Stomach (tissue), 4 donors: ENCODE data around the gene PYGM.

ENCODE experiments used
- POLR2A ChIP-seq, 4 donors: fragments of 450-650 bp; IDR thresholded peaks; one replicate each; pipeline ENCODE4 v1.6.1; 2016; ENCODE audit warnings: antibody characterized with exemption in 4 of 4, control low read depth in 2 of 4, mild to moderate bottlenecking in 1 of 4, moderate library complexity in 1 of 4
- TF ChIP-seq, protein P1 (sequence below), 7 experiments: fragments of 450-650 bp in 4 of 7; fragments of 200-600 bp in 3 of 7; sonication (generic) in 3 of 7; IDR thresholded peaks; one replicate each; pipeline ENCODE4 v1.5.1; 2016 to 2019; ENCODE audit warnings: antibody characterized with exemption in 7 of 7, control low read depth in 2 of 7, mild to moderate bottlenecking in 1 of 7

DNA sequence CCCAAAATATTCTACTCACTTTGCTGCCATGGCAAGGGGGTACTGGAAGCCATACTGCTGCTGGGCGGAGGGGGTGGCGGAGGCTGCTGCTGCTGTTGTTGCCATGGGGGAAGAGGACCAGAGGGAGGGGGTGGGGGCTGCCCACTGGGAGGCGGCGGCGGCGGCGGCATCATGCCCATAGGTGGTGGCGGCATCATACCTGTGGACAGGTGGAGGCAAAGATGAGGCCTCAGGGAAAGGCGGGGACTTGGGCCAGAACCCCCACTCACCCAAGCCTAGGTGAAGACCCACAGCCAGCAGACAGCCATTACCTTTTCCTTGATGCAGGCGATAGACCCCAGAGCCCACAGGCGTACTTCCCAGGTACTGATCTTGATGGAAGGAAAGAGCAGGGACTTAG is 7.1 kb upstream of the PYGM start:
- TF ChIP-seq, protein P1, sequence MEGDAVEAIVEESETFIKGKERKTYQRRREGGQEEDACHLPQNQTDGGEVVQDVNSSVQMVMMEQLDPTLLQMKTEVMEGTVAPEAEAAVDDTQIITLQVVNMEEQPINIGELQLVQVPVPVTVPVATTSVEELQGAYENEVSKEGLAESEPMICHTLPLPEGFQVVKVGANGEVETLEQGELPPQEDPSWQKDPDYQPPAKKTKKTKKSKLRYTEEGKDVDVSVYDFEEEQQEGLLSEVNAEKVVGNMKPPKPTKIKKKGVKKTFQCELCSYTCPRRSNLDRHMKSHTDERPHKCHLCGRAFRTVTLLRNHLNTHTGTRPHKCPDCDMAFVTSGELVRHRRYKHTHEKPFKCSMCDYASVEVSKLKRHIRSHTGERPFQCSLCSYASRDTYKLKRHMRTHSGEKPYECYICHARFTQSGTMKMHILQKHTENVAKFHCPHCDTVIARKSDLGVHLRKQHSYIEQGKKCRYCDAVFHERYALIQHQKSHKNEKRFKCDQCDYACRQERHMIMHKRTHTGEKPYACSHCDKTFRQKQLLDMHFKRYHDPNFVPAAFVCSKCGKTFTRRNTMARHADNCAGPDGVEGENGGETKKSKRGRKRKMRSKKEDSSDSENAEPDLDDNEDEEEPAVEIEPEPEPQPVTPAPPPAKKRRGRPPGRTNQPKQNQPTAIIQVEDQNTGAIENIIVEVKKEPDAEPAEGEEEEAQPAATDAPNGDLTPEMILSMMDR (IDR thresholded peaks at IDR 0.05), result no peak
- TF ChIP-seq POLR2A (IDR thresholded peaks at IDR 0.05), result no peak
